Measurements from ENCODE around the gene GFAP. TPM values are rescaled to one million over a fixed set of nuclear protein-coding genes. Genes with fewer than 3 reads are reported as not detected.
A peak's percentile ranks its signal among the peaks of the same experiment; 100 is the strongest.

GFAP gene
- total and polyA plus RNA-seq, 12 donors = 0.39 to 9.1 (median 1.4) TPM; not detected in 1

DNA sequence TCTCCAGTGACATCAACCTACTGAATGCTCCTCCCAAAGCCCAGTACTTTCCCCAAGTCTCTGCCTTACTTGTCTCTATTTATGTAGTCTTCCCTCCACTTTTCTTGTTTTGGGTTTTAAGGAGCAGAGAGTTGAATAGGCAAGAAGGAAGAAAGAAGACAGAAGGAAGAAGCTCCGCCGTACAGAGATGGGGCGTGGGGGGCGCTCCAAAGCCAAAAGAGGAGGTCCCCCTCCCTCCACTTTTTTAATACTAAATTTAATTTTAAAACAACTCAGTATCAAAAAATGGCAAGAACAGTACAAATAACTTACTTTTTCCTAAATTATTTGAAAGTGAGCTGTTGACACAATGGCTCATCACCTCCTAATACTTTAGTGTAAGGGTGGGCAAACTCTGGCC, 20.7 kb downstream of the GFAP start:
- Histone ChIP-seq H3K9me3 (replicated peaks in 1 of 3) (no peaks in the 10 kb centered on the region), H3K4me1 (replicated peaks in 1 of 2) (peaks cover 8 to 18% of the 10 kb centered on the region in 2 donors), H3K27me3 (no peaks in the 10 kb centered on the region), H3K36me3 (replicated peaks in 1 of 2) (peaks cover 0 to 37% of the 10 kb centered on the region in 2 donors), H3K27ac (no peak overlapping the region), H3K4me3 (no peak overlapping the region)
- intact Hi-C loops (cut with DNase I) = no loop called here
- peak in 1 of 7 donors; percentile 5 for DNase-seq
- TF ChIP-seq POLR2A (IDR thresholded peaks at IDR 0.05) = no peak
- TF ChIP-seq, protein P1, sequence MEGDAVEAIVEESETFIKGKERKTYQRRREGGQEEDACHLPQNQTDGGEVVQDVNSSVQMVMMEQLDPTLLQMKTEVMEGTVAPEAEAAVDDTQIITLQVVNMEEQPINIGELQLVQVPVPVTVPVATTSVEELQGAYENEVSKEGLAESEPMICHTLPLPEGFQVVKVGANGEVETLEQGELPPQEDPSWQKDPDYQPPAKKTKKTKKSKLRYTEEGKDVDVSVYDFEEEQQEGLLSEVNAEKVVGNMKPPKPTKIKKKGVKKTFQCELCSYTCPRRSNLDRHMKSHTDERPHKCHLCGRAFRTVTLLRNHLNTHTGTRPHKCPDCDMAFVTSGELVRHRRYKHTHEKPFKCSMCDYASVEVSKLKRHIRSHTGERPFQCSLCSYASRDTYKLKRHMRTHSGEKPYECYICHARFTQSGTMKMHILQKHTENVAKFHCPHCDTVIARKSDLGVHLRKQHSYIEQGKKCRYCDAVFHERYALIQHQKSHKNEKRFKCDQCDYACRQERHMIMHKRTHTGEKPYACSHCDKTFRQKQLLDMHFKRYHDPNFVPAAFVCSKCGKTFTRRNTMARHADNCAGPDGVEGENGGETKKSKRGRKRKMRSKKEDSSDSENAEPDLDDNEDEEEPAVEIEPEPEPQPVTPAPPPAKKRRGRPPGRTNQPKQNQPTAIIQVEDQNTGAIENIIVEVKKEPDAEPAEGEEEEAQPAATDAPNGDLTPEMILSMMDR (IDR thresholded peaks at IDR 0.05) = no peak
- 92 to 96% (median 93%) methylated on average over 4 of the region's 4 CpGs for WGBS, 4 donors

- Histone ChIP-seq H3K9me3 (replicated peaks in 1 of 3) (no peaks in the 10 kb centered on the region), H3K27ac (no peak overlapping the region), H3K36me3 (replicated peaks in 1 of 2) (peaks cover 0 to 37% of the 10 kb centered on the region in 2 donors), H3K27me3 (no peaks in the 10 kb centered on the region), H3K4me1 (replicated peaks in 1 of 2) (peaks cover 15 to 25% of the 10 kb centered on the region in 2 donors), H3K4me3 (no peak overlapping the region)
- intact Hi-C loops (cut with DNase I) = no loop called here
- DNase-seq = no peak
- TF ChIP-seq, protein P1 (IDR thresholded peaks at IDR 0.05) = no peak
- TF ChIP-seq POLR2A (IDR thresholded peaks at IDR 0.05) = no peak
These were observed 23.1 kb downstream of the GFAP start for GRCh38 chr17:44892250-44892649.

DNA sequence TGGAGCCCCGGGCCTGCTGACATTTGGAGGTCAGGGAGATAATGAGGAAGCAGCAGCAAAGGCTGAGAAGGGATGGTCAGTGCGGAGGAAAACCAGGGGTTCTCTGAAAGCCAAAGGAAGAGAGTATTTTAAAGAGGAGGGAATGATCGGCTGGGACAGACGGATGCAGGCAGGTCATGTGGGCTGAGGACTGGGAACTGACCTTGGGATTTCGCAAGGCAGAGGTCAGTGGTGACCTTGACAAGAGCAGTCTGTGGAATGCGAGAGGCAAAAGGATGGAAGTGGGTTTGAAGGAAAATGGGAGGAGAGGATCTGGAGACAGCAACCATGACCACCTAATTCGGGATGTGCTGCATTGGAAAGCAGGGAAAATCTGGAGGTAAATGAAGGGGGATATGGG, 26.3 kb downstream of the GFAP start:
- intact Hi-C loops (cut with DNase I) = no loop called here
- WGBS, 4 donors = 34 to 44% (median 42%) methylated on average over 7 of the region's 7 CpGs
- DNase-seq = peak in 5 of 7 donors; percentile 46 to 59 (median 51)
- no peaks in the 10 kb centered on the region for H3K9me3 ChIP-seq (replicated peaks in 1 of 3)
- H3K4me1 ChIP-seq (replicated peaks in 1 of 2) = peaks cover 25 to 32% of the 10 kb centered on the region in 2 donors
- H3K27ac ChIP-seq = peak overlapping the region in 3 of 5 donors; percentile 1 to 50 (median 34)
- H3K27me3 ChIP-seq = no peaks in the 10 kb centered on the region
- peaks cover 0 to 63% of the 10 kb centered on the region in 2 donors for H3K36me3 ChIP-seq (replicated peaks in 1 of 2)
- no peak for TF ChIP-seq POLR2A (IDR thresholded peaks at IDR 0.05)
- TF ChIP-seq, protein P1 (IDR thresholded peaks at IDR 0.05) = no peak
- no peak overlapping the region for H3K4me3 ChIP-seq

GRCh38 chr17:44887971-44888954, 27.0 kb downstream of the GFAP start:
- Histone ChIP-seq H3K27ac (peak overlapping the region in 3 of 5 donors; percentile 1 to 50 (median 34)), H3K9me3 (replicated peaks in 1 of 3) (no peaks in the 10 kb centered on the region), H3K4me1 (replicated peaks in 1 of 2) (peaks cover 25 to 32% of the 10 kb centered on the region in 2 donors), H3K4me3 (no peak overlapping the region), H3K36me3 (replicated peaks in 1 of 2) (peaks cover 0 to 63% of the 10 kb centered on the region in 2 donors), H3K27me3 (no peaks in the 10 kb centered on the region)
- WGBS, 4 donors = 72 to 75% (median 72%) methylated on average over 10 of the region's 10 CpGs
- intact Hi-C loops (cut with DNase I) = no loop called here
- DNase-seq = peak in 1 of 7 donors; percentile 50
- TF ChIP-seq POLR2A (IDR thresholded peaks at IDR 0.05) = no peak
- TF ChIP-seq, protein P1 (IDR thresholded peaks at IDR 0.05) = no peak
